HG02840 (cell line): ENCODE data around the gene PRDM16.

Source experiments
- ATAC-seq: cut with Tn5 transposase; IDR thresholded peaks from one replicate; pipeline ENCODE4 v1.9.1; 2021; ENCODE audit warnings: mild to moderate bottlenecking, moderate library complexity, moderate number of reproducible peaks; ENCODE audit not compliant: unreplicated experiment, low FRiP score

The PRDM16 gene

GRCh38 chr1:3386205-3387002, 317.4 kb downstream of the PRDM16 start:
- ATAC-seq: no peak

DNA sequence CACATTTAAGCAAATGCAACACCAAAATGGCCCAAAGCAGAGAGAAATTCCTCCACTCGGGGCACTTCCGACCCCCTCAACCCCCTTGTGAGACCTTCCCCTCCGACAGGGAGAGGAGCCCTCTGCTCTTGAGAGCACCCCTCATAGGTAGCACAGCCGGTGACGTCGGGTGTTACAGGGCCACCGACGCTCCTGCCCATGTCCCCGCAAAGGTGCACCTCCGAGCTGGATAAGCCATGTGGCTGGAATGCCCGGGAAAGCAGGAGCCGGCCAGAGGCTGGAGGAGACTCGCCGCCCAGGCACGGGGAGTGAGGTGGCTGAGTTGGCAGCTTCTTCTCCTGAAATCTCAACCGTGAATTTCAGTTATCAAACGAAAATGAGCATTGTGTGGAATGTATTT, 318.4 kb downstream of the PRDM16 start:
- no peak for ATAC-seq

DNA sequence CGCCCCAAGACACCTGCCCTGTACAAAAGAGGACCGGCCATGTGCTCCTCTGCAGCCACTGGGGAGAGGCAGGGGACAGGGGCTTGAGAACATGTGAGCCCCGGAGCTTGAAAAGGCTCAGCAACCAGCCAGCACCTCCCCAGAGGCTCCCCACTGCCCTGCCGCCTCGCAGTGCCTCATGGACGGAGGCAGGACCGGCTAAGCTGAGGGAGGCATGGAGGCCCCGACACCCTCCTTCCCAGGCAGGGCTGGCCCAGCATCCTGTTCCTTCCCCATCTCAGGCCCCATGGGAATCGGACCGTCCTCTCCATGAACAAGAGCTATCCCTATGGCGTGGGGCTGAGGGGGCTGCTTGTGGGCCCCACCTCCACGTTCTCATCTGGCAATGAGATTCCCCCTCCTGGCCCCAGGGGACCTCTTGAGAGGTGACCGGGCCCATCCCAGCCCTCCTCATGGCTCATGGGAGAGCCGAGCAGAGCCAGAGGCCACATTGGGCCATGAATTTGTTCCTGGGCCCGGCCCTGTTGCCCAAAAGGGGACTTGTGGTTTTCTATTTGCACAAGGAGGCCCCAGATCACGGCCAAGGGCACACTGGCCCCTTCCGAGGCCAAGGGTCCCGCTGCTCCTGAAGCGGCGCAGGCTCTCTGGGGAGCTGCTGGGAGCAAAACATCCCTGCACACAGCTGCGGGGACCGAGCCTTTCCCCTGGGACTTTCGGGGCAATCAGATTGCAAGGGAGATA, 320.3 kb downstream of the PRDM16 start:
- no peak for ATAC-seq

DNA sequence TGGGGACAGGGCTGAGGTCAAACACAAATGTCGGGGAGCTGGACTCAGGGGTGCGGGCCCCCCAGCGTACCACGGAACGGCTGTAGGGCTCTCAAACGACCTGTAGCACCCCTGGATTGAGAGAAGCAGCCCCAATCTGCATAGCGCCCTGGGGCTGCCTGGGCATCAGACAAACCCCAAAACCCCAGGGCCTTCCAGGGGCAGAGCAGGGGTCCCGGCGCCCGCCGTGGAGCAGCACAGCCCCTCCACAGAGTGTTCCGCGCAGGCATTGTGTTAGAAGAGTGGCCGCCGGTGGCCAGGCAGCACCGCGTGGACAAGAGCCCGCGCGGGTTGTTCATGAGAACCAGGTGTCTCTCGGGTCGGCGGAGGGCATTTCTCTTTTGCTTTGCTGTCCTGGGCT, 321.3 kb downstream of the PRDM16 start:
- no peak for ATAC-seq

- no peak for ATAC-seq
Observed at GRCh38 chr1:3391711-3392110, 322.7 kb downstream of the PRDM16 start.

DNA sequence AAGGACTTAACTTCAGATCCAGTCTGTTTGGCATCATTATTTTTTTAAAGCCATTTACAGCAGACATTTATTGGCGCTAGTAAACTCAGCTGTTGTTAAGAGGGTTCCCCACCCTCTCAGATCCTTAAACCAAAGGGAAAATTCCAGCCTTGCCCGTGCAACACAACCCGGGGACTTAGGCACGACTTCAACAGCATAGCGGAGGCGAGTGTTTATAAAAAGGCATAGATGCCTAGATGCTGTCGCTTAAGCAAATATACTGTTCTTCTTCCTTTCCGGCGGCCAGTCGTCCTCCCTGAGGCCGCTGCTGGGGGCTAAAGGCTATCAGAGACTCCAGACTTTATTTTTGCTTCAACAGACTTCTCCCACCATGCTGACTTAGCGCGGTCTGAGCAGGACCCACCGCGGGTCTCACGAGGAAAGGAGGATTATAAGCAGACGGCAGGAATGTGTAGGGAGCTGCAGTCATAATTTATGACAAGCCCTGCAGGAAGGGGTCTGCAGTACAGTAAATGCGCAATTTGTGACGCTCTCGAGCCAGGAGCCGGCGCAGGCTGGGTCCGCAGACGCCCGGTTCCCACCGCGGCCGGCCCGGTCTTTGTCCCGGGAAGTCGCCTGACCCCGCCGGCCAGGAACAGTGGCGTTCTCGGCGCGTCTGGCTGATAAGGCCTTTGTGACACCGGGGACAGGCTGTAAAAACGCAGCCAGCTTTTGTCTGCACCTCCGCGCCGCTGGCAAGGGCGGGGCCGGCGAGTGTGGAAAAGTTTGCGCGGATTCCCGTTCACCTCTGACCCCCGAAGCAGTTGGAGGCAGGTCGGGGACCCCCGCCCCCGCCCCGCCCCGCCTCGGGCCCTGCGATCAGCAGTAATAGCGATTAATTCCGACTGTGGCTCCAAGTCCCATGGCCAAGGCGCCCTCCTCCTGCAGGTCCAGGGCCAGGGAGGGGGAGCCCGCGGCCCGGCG, 324.3 kb downstream of the PRDM16 start:
- no peak for ATAC-seq

GRCh38 chr1:3393987-3394920, 325.3 kb downstream of the PRDM16 start:
- ATAC-seq: no peak

- no peak for ATAC-seq
Observed at GRCh38 chr1:3396411-3396810, 327.4 kb downstream of the PRDM16 start.

GRCh38 chr1:3397311-3397710, 328.3 kb downstream of the PRDM16 start:
- ATAC-seq: no peak

DNA sequence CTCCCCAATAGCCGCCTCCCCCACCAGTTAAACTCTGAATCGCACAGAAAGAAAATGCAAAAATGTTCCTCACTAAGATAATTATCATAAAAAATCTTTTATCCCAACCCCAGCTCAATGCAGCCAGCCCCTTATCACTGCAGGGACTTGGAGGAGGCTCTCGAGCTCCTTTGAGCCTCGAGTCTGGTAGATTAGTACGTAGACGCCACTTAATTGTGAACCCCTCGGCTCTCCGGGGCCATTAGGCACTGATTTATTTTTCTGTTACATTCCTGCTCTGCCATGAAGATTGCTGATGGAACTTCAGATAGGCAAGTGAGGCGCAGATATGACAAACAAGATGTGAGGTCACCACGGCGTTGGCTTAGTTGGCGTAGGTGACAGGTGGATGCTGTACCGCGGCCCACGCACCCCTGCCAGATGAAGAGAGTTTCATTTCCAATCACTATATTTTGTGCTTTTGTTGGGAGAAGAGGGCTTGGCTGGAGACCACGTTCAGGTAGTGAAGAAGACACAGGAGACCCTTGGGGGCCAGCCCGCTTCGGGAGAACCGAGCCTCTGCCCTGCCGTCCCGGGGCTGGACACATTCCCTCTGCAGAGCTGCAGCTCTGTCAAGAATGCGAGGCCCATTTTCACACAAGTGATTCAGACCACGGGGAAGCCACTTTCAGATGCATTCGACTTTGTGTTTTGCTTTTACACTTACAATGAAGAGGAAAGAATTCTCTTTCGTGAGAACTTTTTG, 329.6 kb downstream of the PRDM16 start:
- ATAC-seq: no peak

DNA sequence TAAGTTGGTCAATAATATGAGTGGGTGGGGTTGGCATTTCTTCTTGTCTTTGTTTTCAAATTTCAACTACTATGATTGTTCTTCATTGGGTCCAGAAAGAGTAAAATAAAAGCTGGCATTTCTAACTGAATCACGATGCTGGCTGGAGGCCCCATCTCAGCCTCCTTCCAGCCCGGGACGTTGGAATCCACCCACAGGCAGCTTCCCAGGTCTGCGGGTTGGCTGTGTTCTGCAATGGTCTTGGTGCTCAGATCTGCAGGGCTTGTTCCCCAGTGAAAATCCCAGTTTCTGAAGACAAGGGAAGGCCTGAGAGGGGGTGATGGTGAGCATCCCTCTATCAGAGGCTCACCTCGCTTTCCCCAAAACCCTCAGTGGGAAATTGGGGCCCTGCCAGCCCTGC, 330.7 kb downstream of the PRDM16 start:
- no peak for ATAC-seq

DNA sequence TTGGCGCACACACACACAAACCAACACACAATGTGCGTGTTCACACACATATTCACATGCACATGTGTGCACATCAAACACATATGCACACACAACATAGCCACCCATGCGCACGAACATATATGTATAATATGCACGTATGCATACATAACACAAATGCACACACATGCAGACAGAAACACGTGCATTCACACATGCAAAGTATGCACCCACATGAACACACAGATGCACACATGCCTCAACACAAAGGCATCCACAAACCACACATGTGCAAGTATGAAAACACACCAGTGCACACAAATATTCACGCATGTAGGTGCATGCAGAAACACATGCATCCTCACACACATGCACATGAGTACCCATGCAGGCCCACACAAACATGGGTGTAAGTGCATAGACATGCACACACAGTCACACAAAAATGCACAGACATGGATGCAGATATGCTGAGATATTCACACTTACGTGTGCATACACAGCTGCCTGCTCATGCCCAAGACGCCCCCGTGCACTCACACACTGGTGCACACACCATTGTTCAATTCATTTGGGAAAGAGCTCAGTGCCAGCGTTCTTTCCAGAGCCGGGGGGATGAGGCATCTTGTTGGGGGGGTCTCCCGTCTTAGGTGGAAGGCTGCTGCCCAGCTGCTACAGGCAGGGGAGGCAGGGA, 332.7 kb downstream of the PRDM16 start:
- no peak for ATAC-seq

DNA sequence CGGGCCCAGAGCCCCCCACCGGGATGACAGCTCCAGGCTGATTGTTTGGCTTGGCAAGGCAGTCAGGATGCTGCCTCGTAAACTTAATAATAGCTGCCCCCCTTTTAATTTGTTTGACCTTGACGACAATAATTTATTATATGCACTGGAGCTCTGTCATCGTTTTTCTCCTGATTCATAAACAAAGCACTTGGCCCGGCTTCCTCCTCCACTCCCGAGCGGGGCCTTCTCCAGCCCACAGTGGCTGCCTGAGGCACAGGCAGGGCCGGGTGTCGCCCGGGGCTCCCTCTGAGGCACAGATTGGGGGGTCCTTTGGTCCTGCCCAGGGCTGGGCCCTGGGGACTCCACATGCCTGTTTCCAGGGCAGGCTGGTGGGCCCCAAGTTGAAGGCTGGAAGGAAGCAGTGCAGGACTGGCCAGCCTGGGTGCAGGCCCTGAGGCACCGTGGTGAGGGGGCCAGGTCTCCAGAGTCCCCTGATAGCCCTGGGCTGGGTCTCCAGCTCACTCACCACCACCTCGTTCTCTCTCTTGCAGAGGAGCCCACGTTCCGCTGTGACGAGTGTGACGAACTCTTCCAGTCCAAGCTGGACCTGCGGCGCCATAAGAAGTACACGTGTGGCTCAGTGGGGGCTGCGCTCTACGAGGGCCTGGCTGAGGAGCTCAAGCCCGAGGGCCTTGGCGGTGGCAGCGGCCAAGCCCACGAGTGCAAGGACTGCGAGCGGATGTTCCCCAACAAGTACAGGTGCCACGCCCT, 333.4 kb downstream of the PRDM16 start:
- no peak for ATAC-seq

GRCh38 chr1:3403011-3403345, 334.0 kb downstream of the PRDM16 start:
- no peak for ATAC-seq

- no peak for ATAC-seq
Observed at GRCh38 chr1:3403388-3404231, 334.6 kb downstream of the PRDM16 start.

GRCh38 chr1:3404301-3404700, 335.3 kb downstream of the PRDM16 start:
- ATAC-seq: no peak

GRCh38 chr1:3404801-3405200, 335.8 kb downstream of the PRDM16 start:
- ATAC-seq: no peak
